HG03064 (cell line): Measurements from ENCODE around the gene PTGES3.
"Not testable (repeated sequence)": the region's sequence is repeated elsewhere in the genome, so short reads cannot be mapped to it uniquely, and the experiment has no call there.

ENCODE experiments used
- ATAC-seq: cut with Tn5 transposase; IDR thresholded peaks from one replicate; pipeline ENCODE4 v1.9.1; 2021; ENCODE audit warnings: low read depth; ENCODE audit not compliant: unreplicated experiment

Gene PTGES3

DNA sequence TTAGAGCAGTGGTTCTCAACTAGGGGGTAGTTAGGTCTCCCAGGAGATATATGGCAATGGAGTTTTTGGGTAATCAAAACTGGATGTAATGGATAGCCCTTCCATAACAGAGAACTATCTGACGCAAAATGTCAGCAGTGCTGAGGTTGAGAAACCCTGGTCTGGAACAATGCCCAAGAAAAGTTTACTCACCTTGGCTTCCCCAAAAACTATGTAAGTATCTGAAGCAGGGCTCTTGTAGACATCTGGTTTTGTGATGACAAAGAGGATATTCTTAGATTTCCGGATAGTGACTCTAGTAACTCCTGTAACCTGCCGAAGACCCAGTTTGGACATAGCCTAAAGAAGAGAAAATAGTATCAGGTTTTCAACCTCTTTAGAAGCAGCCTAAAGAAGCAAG lies 25.3 kb upstream of the PTGES3 start:
- no peak for ATAC-seq

- no peak for ATAC-seq
Observed at GRCh38 chr12:56709759-56710376, 21.8 kb upstream of the PTGES3 start.

GRCh38 chr12:56704522-56704921 lies 16.4 kb upstream of the PTGES3 start:
- not testable (repeated sequence) for ATAC-seq

GRCh38 chr12:56699020-56699661 lies 11.1 kb upstream of the PTGES3 start:
- no peak for ATAC-seq

DNA sequence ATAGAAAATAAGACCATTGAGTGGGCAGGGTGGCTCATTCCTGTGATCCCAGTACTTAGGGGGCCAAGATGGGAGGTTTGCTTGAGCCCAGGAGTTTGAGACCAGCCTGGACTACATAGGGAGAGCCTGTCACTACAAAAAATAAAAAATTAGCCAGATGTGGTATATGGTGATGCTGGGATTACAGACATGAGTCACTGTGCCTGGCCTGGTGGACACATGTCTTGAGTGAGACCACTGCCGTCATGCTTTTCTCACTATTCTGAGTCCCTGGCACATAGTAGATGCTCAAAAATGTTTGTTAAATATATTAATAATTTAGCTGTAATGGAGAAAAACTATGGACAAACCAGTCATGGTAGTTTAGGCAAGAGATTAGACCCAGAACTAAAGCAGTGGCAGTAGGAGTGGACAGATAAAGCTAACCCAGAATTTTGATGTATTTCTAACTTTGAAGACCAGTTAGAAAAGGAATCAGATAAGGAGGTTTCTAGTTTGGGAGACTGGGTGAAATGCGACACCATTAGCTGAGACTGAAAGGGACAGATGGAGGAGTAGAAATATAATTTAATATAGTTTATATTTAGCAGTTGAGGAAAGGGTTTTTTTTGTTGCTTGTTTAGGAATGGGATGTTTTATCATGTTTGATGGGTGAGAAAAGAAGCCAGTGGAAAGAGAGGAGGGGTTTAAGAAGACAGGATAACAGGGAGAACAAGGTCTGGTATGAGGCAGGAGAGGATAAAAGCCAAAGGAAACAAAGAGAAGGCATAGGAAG lies 7.4 kb upstream of the PTGES3 start:
- ATAC-seq = no peak

DNA sequence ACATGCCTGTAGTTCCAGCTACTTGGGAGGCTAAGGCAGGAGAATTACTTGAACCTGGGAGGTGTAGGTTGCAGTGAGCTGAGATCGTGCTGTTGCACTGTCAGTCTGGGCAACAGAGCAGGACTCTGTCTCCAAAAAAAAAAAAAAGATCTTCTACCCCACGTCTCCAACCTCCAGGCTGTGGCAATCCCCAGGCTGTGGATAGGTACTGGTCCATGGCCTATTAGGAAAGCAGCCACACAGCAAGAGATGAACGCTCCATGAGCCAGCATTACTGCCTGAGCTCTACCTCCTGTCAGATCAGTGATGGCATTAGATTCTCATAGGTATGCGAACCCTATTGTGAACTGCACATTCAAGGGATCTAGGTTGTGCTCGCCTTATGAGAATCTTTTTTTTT lies 6.1 kb upstream of the PTGES3 start:
- ATAC-seq = no peak

DNA sequence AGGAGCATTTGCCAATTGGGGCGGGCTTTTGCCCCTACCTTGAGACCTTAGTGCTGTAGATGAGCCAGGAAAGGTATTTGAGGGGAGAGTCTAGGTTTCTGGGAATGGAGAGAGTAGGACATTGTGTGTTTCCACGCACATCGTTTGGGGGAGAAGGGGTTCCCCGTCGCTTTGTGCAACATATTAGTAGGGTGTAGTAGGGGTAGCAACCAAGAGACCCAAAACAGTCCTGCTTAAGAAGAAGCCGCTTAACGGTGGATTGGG lies 694 bp upstream of the PTGES3 start:
- ATAC-seq = no peak

DNA sequence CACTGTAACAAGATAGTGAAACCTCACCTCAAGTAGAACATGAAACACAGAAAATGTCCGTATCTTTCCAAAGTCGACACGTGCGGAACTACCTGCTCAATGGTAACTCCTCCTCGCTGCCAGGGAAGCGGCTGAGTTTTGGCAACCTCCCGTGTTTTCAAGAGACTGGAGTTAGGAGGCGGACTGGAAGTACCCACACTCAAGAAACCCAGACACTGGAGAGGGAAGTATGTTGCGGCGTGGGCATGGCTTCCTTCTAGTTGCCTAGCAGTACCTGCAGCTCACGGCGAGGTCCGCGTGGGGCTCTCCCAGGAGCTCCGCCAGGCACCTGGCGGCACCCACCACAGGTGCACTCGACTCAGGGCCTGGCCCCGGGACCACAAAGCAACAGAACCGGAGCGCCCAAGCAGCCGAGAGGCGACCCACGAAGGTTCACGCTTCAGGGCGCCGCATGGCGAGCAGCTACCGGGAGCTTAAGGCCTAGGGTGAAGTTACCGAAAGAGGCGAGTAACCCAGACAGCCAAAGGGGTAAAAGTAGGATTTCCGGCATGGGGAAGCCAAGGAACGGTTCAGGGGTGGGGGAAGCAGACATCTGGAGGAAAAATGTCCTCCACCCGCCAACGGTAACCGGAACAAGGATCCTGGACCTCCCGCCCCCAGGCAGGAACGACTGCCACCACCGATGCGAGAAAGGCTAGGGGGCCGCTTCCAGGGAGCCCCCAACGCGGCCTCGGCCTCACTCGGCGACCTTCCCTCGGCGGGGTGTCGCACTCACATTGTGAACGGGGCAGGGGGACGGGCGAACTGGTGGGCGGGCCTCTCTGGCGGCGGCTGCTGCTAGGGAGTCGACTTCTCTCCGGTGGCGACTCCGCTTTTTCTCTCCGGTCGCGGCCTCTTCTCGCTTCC lies 608 bp downstream of the PTGES3 start:
- peak; percentile 7 for ATAC-seq

DNA sequence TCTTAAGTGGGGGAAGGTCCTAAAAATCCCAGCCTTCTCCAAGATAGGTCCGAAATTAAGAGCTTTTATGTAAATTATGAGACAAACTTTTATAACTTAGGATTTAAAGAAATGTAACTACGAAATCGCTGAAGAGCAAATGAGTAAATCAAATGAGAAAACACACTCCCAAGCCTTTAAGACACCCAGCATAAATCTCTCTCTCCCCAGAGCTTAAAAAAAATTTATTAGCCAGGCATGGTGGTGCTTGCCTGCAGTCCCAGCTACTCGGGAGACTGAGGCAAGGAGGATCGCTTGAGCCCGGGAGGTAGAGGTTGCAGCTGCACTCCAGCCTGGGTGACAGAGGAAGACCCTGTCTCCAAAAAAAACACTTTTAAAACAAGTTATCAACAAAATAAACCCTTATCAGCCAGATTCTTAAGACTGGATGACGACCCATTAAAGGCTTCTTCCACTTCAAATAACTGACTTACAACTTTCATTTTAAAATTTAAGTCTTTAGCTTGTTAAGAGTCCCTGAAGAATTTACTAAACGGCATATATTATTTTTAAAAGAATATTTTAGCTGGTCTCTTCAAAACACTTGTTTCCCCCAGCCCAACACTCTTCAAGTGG lies 3.2 kb downstream of the PTGES3 start:
- ATAC-seq = no peak

- no peak for ATAC-seq
Observed at GRCh38 chr12:56682323-56682722, 5.8 kb downstream of the PTGES3 start.

GRCh38 chr12:56679883-56680575 lies 8.1 kb downstream of the PTGES3 start:
- ATAC-seq = no peak

- no peak for ATAC-seq
Observed at GRCh38 chr12:56678852-56679251, 9.2 kb downstream of the PTGES3 start.

DNA sequence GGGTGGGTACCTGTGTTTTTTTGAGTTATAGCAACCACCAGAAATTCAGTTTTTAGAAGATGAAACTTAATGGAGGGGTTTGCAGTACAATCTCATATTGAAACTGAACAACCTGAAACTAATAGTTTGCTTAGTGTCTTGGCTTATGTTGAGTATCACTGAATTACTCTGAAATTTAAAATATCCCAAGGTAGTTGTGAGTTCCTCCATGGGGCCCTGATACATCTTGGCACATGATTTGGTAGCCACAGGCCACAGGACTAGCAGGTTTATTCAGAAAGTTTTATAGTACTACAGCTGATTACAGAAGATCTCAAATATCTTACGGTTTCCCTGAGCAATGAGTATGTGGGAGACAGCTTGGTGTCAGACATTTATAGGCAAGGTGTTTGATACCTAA lies 10.4 kb downstream of the PTGES3 start:
- no peak for ATAC-seq

- no peak for ATAC-seq
Observed at GRCh38 chr12:56676851-56677580, 11.1 kb downstream of the PTGES3 start.

DNA sequence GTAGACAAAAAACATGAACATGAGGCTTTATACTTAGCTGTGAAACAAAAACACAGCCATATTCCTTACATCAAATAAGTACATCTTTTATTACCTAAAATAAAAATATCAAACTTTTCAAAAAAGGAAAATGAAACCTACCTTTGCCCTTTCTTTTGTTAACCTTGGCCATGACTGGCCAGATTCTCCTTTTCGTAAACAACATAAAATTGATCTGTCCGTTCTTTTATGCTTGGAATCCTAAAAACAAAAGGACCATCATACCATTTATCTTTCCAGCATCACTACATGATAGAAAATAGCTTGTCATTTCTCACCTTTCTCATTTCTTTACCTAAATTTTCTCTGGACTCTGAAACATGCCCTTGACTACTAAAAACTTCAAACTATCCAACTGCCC lies 16.5 kb downstream of the PTGES3 start:
- no peak for ATAC-seq

- ATAC-seq = no peak
Observed at GRCh38 chr12:56670836-56671235, 17.2 kb downstream of the PTGES3 start.

GRCh38 chr12:56668197-56668457 lies 20.0 kb downstream of the PTGES3 start:
- no peak for ATAC-seq

DNA sequence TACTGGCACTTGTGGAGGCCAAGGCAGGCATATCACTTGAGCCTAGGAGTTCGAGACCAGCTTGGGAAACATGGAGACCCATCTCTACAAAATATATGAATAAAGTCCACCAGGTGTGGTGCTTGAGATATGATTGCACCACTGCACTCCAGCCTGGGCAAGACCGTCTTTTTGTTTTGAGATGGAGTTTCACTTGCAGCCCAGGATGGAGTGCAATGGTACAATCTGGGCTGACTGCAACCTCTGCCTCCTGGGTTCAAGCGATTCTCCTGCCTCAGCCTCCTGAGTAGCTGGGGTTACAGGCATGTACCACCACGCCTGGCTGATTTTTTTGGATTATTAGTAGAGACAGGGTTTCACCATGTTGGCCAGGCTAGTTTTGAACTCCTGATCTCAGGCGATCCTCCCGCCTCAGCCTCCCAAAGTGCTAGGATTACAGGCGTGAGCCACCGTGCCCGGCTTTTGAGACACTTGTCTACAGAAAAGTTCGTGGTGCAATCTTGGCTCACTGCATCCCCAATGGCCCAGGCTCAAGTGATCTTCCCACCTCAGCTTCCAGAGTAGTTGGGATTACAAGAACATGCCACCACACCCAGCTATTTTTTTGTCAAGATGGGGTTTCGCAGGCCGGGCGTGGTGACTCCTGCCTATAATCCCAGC lies 26.0 kb downstream of the PTGES3 start:
- ATAC-seq = no peak

GRCh38 chr12:56661560-56661959 lies 26.5 kb downstream of the PTGES3 start:
- ATAC-seq = no peak
